AG09309 (cell line): ENCODE measurements around the gene DSG4.

Experiments used
- DNase-seq: peaks from one replicate; pipeline ENCODE4 v3.0.0-alpha.2; 2010; ENCODE audit warnings: low read depth
- H3K4me3 ChIP-seq: 2 replicates; pipeline ENCODE4 v1.5.1; 2011; ENCODE audit warnings: mild to moderate bottlenecking, low read depth, low read length, moderate library complexity; ENCODE audit not compliant: control insufficient read depth
- TF ChIP-seq, protein P1 (sequence below): IDR thresholded peaks from 2 replicates; pipeline ENCODE4 v1.5.1; 2011; ENCODE audit warnings: mild to moderate bottlenecking, low read depth, low read length, inconsistent platforms; ENCODE audit not compliant: insufficient read depth, control insufficient read depth; ENCODE audit errors: missing control alignments

Gene DSG4

DNA sequence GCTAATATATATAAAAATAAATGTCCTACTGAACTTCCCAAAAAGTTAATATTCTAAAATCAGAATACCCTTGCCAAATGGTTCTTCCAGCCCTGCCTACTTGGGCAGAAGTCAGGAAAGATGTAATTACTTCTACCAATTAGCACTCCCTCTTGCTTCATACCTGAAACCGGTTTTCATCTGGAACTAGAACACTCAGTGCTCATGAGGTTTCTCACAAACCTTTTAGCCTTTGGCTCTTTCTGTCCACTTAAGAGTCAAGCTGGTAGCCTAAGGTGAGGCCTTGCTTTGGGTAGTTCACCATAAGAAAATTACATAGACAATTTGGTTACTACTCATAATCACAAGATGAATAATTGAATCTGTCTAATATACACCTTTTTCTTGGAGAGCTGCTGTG lies 75.0 kb downstream of the DSG4 start:
- H3K4me3 ChIP-seq: no peak overlapping the region
- no peak for DNase-seq
- TF ChIP-seq, protein P1, sequence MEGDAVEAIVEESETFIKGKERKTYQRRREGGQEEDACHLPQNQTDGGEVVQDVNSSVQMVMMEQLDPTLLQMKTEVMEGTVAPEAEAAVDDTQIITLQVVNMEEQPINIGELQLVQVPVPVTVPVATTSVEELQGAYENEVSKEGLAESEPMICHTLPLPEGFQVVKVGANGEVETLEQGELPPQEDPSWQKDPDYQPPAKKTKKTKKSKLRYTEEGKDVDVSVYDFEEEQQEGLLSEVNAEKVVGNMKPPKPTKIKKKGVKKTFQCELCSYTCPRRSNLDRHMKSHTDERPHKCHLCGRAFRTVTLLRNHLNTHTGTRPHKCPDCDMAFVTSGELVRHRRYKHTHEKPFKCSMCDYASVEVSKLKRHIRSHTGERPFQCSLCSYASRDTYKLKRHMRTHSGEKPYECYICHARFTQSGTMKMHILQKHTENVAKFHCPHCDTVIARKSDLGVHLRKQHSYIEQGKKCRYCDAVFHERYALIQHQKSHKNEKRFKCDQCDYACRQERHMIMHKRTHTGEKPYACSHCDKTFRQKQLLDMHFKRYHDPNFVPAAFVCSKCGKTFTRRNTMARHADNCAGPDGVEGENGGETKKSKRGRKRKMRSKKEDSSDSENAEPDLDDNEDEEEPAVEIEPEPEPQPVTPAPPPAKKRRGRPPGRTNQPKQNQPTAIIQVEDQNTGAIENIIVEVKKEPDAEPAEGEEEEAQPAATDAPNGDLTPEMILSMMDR: no peak

DNA sequence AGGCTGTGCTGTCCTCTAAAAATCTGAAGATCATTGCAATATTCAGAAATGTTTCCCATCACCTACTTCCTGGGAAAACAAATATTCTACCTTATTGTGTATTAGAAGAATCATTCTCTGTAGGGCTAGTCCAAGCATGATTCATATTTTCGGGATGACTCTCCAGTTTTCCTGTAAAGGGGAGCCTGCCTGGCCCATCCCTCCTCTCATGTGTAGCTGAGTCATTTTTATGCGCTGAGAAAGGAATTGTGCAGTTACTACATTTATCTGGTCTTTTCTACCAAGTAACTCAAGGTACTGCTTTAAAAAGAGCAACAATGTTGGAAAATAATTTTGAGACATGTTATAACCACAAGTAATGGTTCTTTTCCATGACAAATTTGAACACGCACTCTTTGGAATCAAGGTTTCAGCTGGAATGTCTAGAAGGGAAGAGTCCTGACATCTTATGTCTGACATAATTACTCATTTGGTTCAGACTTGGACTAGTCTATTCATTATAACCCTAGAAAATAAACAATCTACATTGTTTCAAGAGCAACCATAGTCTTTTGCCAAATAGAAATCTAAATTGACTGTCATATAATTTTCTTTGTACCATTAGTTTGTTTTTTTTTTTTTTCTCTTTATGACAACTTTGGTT lies 77.6 kb downstream of the DSG4 start:
- no peak overlapping the region for H3K4me3 ChIP-seq
- TF ChIP-seq, protein P1: no peak
- no peak for DNase-seq
